GM12878 (cell line): Measurements from ENCODE around the gene RPL12. TPM values are rescaled to one million over a fixed set of nuclear protein-coding genes. Genes with fewer than 3 reads are reported as not detected.

Experiments
- ATAC-seq: fragments of 200-7000 bp; cut with Tn5 transposase; 3 replicates; pipeline ENCODE4 v1.9.1; 2020; ENCODE audit warnings: mild to moderate bottlenecking, moderate library complexity
- BruUV-seq: library from RNA; stranded (reverse); fragments of 400-500 nt; replicated peaks from 2 replicates; lab custom pipeline; 2021; lab: Mats Ljungman, UMichigan
- CTCF ChIA-PET: fragments of 300-600 bp; sonication (Branson Sonifier 250); formaldehyde crosslinking; extraction: SDS; loops from one replicate; lab custom pipeline; 2021; ENCODE audit warnings: inconsistent platforms; lab: Yijun Ruan, JAX
- POLR2A ChIA-PET: fragments of 350-600 bp; formaldehyde crosslinking; extraction: SDS; loops from one replicate; lab custom pipeline; 2021; ENCODE audit warnings: inconsistent platforms; lab: Charles Lee
- RAD21 ChIA-PET: fragments of 300-600 bp; sonication (Branson Sonifier 250); formaldehyde crosslinking; loops from one replicate; lab custom pipeline; 2023; ENCODE audit warnings: antibody characterized with exemption; ENCODE audit not compliant: unreplicated experiment; lab: Charles Lee
- SMC1A ChIA-PET: fragments of 300-600 bp; sonication (Branson Sonifier 250); formaldehyde crosslinking; loops from one replicate; lab custom pipeline; 2023; ENCODE audit not compliant: unreplicated experiment, uncharacterized antibody; lab: Charles Lee
- DNase-seq: peaks from one replicate; pipeline ENCODE4 v3.0.0-alpha.2; 2011; ENCODE audit warnings: low read depth, low spot score
- FAIRE-seq: peaks from 3 replicates; lab custom pipeline; 2011; peaks lifted over from hg19 to GRCh38; lab: Jason Lieb, UNC
- H2AFZ ChIP-seq: 2 replicates; pipeline ENCODE4 v1.6.0; 2011; ENCODE audit warnings: low read depth, low read length, control low read depth; ENCODE audit not compliant: control insufficient read depth
- H3K27ac ChIP-seq: 2 replicates; pipeline ENCODE4 v1.5.1; 2011; ENCODE audit warnings: control low read depth; ENCODE audit not compliant: control insufficient read depth, insufficient read depth
- H3K27me3 ChIP-seq, 2 experiments: replicated peaks in 1 of 2; 2 replicates each; pipeline versions ENCODE4 v1.6.0 to v1.6.1; 2011; ENCODE audit warnings: low read length in 1 of 2; ENCODE audit not compliant: control insufficient read depth in 2 of 2, insufficient read depth in 2 of 2
- H3K36me3 ChIP-seq, 2 experiments: 2 replicates each; pipeline ENCODE4 v1.5.1; 2011; ENCODE audit warnings: low read length in 1 of 2; ENCODE audit not compliant: control insufficient read depth in 2 of 2, insufficient read depth in 2 of 2
- H3K4me1 ChIP-seq: 2 replicates; pipeline ENCODE4 v1.6.1; 2011; ENCODE audit warnings: mild to moderate bottlenecking, low read length, moderate library complexity, mixed read lengths; ENCODE audit not compliant: control insufficient read depth, insufficient read depth
- H3K4me2 ChIP-seq: 2 replicates; pipeline ENCODE4 v1.6.0; 2011; ENCODE audit warnings: control low read depth; ENCODE audit not compliant: control insufficient read depth, insufficient read depth
- H3K4me3 ChIP-seq: fragments of 200-600 bp; sonication (generic); 2 replicates; pipeline ENCODE4 v1.5.1; 2016
- H3K79me2 ChIP-seq: 2 replicates; pipeline ENCODE4 v1.6.0; 2011; ENCODE audit warnings: low read length; ENCODE audit not compliant: control insufficient read depth, insufficient read depth
- H3K9ac ChIP-seq: 2 replicates; pipeline ENCODE4 v1.8.0; 2011; ENCODE audit warnings: low read length, control low read depth, mixed read lengths; ENCODE audit not compliant: control insufficient read depth, insufficient read depth
- H3K9me3 ChIP-seq: replicated peaks from 3 replicates; pipeline ENCODE4 v1.5.1; 2011; ENCODE audit warnings: mild to moderate bottlenecking, low read length; ENCODE audit not compliant: control insufficient read depth, insufficient read depth
- H4K20me1 ChIP-seq: 2 replicates; pipeline ENCODE4 v1.6.0; 2011; ENCODE audit not compliant: control insufficient read depth, insufficient read depth
- ATF7 ChIP-seq: fragments of 450-650 bp; IDR thresholded peaks from 2 replicates; pipeline ENCODE4 v1.6.1; 2016; ENCODE audit warnings: low read depth, mild to moderate bottlenecking
- DPF2 ChIP-seq: fragments of 450-650 bp; IDR thresholded peaks from 2 replicates; pipeline ENCODE4 v1.6.1; 2017; ENCODE audit warnings: mild to moderate bottlenecking
- GATAD2B ChIP-seq: fragments of 450-650 bp; conservative IDR thresholded peaks from 2 replicates; pipeline ENCODE4 v1.6.1; 2017; ENCODE audit warnings: low read depth, mild to moderate bottlenecking, moderate library complexity
- LARP7 ChIP-seq: fragments of 450-650 bp; IDR thresholded peaks from 2 replicates; pipeline ENCODE4 v1.6.1; 2017; ENCODE audit warnings: mild to moderate bottlenecking
- MTA3 ChIP-seq: IDR thresholded peaks from 2 replicates; pipeline ENCODE4 v1.6.1; 2012; ENCODE audit warnings: low read length, inconsistent platforms, borderline replicate concordance
- MYB ChIP-seq: fragments of 150-350 bp; IDR thresholded peaks from 2 replicates; pipeline ENCODE4 v1.6.1; 2014; ENCODE audit warnings: mild to moderate bottlenecking, low read depth, low read length, borderline replicate concordance
- NRF1 ChIP-seq: conservative IDR thresholded peaks from 2 replicates; pipeline ENCODE4 v1.6.1; 2011; ENCODE audit warnings: mild to moderate bottlenecking, low read depth, low read length, improper control_type of control experiment
- PAX5 ChIP-seq: IDR thresholded peaks from 2 replicates; pipeline ENCODE4 v1.6.1; 2011; ENCODE audit warnings: low read depth, low read length, borderline replicate concordance
- PBX3 ChIP-seq: IDR thresholded peaks from 2 replicates; pipeline ENCODE4 v1.6.1; 2011; ENCODE audit warnings: mild to moderate bottlenecking, low read depth, low read length, moderate library complexity; ENCODE audit not compliant: insufficient replicate concordance
- PML ChIP-seq: IDR thresholded peaks from 2 replicates; pipeline ENCODE4 v1.6.1; 2012; ENCODE audit warnings: low read length, inconsistent platforms
- SMARCA5 ChIP-seq: fragments of 450-650 bp; IDR thresholded peaks from 2 replicates; pipeline ENCODE4 v1.6.1; 2017; ENCODE audit warnings: mild to moderate bottlenecking
- ZBED1 ChIP-seq: IDR thresholded peaks from 2 replicates; pipeline ENCODE4 v1.6.1; 2016; ENCODE audit warnings: borderline replicate concordance
- ZNF274 ChIP-seq: IDR thresholded peaks from one replicate; pipeline ENCODE4 v1.8.0; 2011; ENCODE audit not compliant: insufficient read length, insufficient read depth
- ZZZ3 ChIP-seq: IDR thresholded peaks from 2 replicates; pipeline ENCODE4 v1.6.1; 2011; ENCODE audit warnings: low read depth; ENCODE audit not compliant: control insufficient read depth, insufficient read length
- WGBS: methylation state at CpG from one replicate; pipeline ENCODE4 v1.1.6; 2016; ENCODE audit warnings: low lambda C conversion rate; ENCODE audit not compliant: insufficient replicate concordance, insufficient coverage; ENCODE audit errors: missing lambda C conversion rate; 5-methylcytosine and 5-hydroxymethylcytosine counted together
- in situ Hi-C: fragments of 300-500 bp; cut with MboI; formaldehyde crosslinking; loops from 9 replicates; pipeline ENCODE4 v1.14.3; 2018; ENCODE audit warnings: mixed read lengths
- intact Hi-C: fragments of 100-400 bp; cut with micrococcal nuclease; formaldehyde crosslinking; loops from one replicate; pipeline ENCODE4 v1.14.2; 2022; ENCODE audit not compliant: unreplicated experiment
- polyA plus RNA-seq, 11 experiments: library from polyadenylated mRNA; depleted of rRNA in 4 of 11; unstranded in 6 of 11; stranded (reverse) in 5 of 11; fragments of >200 nt; fragmentation: Nextera tagmentation in 4 of 11; fragmentation: Illumina TruSeq in 1 of 11; extraction: Ambion mirVana in 4 of 11; extraction: Trizol in 1 of 11; gene quantifications; 1 replicate in 1 of 11; 2 replicates in 10 of 11; pipeline versions ENCODE4 v1.2.1 to v1.2.3, GENCODE V29; 2011 to 2016; ENCODE audit warnings: inconsistent platforms in 2 of 11, missing spikeins in 2 of 11, low read depth in 1 of 11
- total RNA-seq, 4 experiments: library from RNA; depleted of rRNA in 3 of 4; stranded (reverse); fragments of >200 nt in 3 of 4; fragmentation: Illumina TruSeq in 1 of 4; extraction: Trizol in 1 of 4; gene quantifications; 2 replicates each; pipeline versions ENCODE4 v1.2.1 to v1.2.3, GENCODE V29; 2013 to 2021

Gene RPL12
- total and polyA plus RNA-seq, 10 of the 15 experiments (the other 5 are each of a cell fraction or from before 2014, with no cell fraction given) = 961 to 5,544 (median 2,858) TPM

DNA sequence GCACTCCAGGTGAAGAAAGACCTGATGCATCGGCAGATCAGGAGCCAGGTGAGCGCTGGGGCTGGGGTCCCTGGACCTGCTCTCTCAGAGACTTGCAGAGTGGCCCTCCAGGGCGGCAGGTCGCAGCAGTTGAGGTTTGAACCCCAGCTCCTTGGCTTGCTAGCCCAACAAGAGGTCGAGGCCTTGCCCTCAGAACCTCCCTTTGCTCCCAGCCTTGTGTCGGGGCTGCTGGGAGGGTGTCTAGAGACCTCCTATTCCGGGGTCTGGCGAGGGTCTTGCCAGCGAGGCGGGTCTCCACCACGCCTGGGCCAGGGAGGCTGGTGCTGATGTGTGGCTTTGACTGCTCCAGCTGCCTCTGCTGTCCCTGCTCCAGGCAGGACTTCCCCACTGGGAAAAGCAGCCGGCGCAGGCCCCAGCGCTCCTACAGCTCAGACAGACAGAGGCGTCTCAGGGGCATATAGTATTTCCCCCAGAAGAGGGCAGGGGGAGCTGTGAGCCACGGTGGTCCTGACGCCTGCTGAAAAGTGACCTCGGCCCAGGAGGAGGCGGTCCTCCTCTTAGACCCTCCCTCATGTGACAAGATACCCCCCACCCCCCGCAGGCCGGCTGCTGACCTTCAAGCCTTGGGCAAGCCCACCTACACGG, 38.4 kb upstream of the RPL12 start:
- ChIA-PET RAD21 (interaction anchor here (1.1 kb wide), 1 partner anchor 245 kb away, joined by 3 read pairs; the partner anchor contains the start of gene TOR2A), POLR2A (no interaction called here)
- H3K27me3 ChIP-seq = no peaks in the 10 kb centered on the region
- no peak for ATAC-seq
- WGBS = 92% methylated on average over 22 of the region's 22 CpGs
- no peak for DNase-seq
- H3K4me1 ChIP-seq = no peaks in the 10 kb centered on the region
- no peak overlapping the region for H2AFZ ChIP-seq
- in situ Hi-C loops = no loop called here
- TF ChIP-seq MYB (no peak), SMARCA5 (no peak), LARP7 (no peak), DPF2 (no peak), MTA3 (no peak), PML (no peak), ATF7 (no peak), NRF1 (no peak), GATAD2B (no peak), PAX5 (no peak), PBX3 (no peak), ZNF274 (no peak), ZZZ3 (no peak), ZBED1 (no peak)
- TF ChIP-seq, all 136 proteins: peak for 0
- no peak overlapping the region for H3K27ac ChIP-seq
- no peak for FAIRE-seq
- BruUV-seq = no TSS peak
- H3K4me3 ChIP-seq = no peak overlapping the region
- H3K36me3 ChIP-seq = peaks cover 4 to 12% of the 10 kb centered on the region in 2 experiments; a peak in 3 of 4 replicates
- no peak overlapping the region for H3K4me2 ChIP-seq
- no peaks in the 10 kb centered on the region for H4K20me1 ChIP-seq
- intact Hi-C loops = no loop called here
- no peaks in the 10 kb centered on the region for H3K79me2 ChIP-seq
- H3K9me3 ChIP-seq = no peaks in the 10 kb centered on the region
- H3K9ac ChIP-seq = no peak overlapping the region
- ChIA-PET CTCF (no interaction called here), SMC1A (no interaction called here)
